HG02798 (cell line): ENCODE results near the gene CATSPER4.
"Not testable (repeated sequence)": the region's sequence is repeated elsewhere in the genome, so short reads cannot be mapped to it uniquely, and the experiment has no call there.

Source experiments
- ATAC-seq: cut with Tn5 transposase; IDR thresholded peaks from one replicate; pipeline ENCODE4 v1.9.1; 2021; ENCODE audit warnings: mild to moderate bottlenecking; ENCODE audit not compliant: unreplicated experiment, poor library complexity

Gene CATSPER4

GRCh38 chr1:26189331-26189730 lies 1.1 kb upstream of the CATSPER4 start:
- ATAC-seq: no peak

GRCh38 chr1:26189751-26190275 lies 589 bp upstream of the CATSPER4 start:
- no peak for ATAC-seq

GRCh38 chr1:26191739-26192138 lies 1.3 kb downstream of the CATSPER4 start:
- no peak for ATAC-seq

- ATAC-seq: no peak
Observed at GRCh38 chr1:26195805-26196204, 5.4 kb downstream of the CATSPER4 start.

- ATAC-seq: no peak
Observed at GRCh38 chr1:26197301-26197700, 6.9 kb downstream of the CATSPER4 start.

GRCh38 chr1:26197813-26198212 lies 7.4 kb downstream of the CATSPER4 start:
- ATAC-seq: no peak

GRCh38 chr1:26200413-26200812 lies 10.0 kb downstream of the CATSPER4 start:
- no peak for ATAC-seq

GRCh38 chr1:26203642-26204318 lies 13.4 kb downstream of the CATSPER4 start:
- no peak for ATAC-seq

GRCh38 chr1:26210147-26210870 lies 19.9 kb downstream of the CATSPER4 start:
- no peak for ATAC-seq

GRCh38 chr1:26212726-26213125 lies 22.3 kb downstream of the CATSPER4 start:
- ATAC-seq: no peak

GRCh38 chr1:26213335-26213905 lies 23.0 kb downstream of the CATSPER4 start:
- no peak for ATAC-seq

- no peak for ATAC-seq
Observed at GRCh38 chr1:26215246-26215645, 24.8 kb downstream of the CATSPER4 start.

GRCh38 chr1:26218906-26219494 lies 28.6 kb downstream of the CATSPER4 start:
- ATAC-seq: no peak

GRCh38 chr1:26220199-26220912 lies 30.0 kb downstream of the CATSPER4 start:
- ATAC-seq: no peak

GRCh38 chr1:26221094-26221493 lies 30.7 kb downstream of the CATSPER4 start:
- ATAC-seq: no peak

- ATAC-seq: no peak
Observed at GRCh38 chr1:26224606-26225005, 34.2 kb downstream of the CATSPER4 start.

GRCh38 chr1:26225033-26225831 lies 34.8 kb downstream of the CATSPER4 start:
- no peak for ATAC-seq

- ATAC-seq: not testable (repeated sequence)
Observed at GRCh38 chr1:26230682-26231081, 40.3 kb downstream of the CATSPER4 start.

- peak; percentile 94 for ATAC-seq
Observed at GRCh38 chr1:26233903-26234643, 43.7 kb downstream of the CATSPER4 start, which contains the start of gene CEP85. Gene CEP85 (plus strand): TSS chr1:26234200. CDS start chr1:26239784, 5,584 bp downstream.
